Measurements from ENCODE around the gene UNCX.
"Not testable (repeated sequence)": the region's sequence is repeated elsewhere in the genome, so short reads cannot be mapped to it uniquely, and the experiment has no call there.

Gene UNCX

GRCh38 chr7:1274121-1274875 lies 41.6 kb downstream of the UNCX start:
- DNase-seq: no peak

- no peak for DNase-seq
Measured at GRCh38 chr7:1274876-1275375, 42.3 kb downstream of the UNCX start.

GRCh38 chr7:1275451-1276381 lies 43.0 kb downstream of the UNCX start:
- DNase-seq: peak in 2 of 56 donors; percentile 6 to 23

GRCh38 chr7:1276626-1277175 lies 44.0 kb downstream of the UNCX start:
- no peak for DNase-seq

- DNase-seq: no peak
Measured at GRCh38 chr7:1278543-1278942, 45.9 kb downstream of the UNCX start.

- DNase-seq: no peak
Measured at GRCh38 chr7:1279041-1279440, 46.4 kb downstream of the UNCX start.

- not testable (repeated sequence) for DNase-seq
Measured at GRCh38 chr7:1279895-1280294, 47.2 kb downstream of the UNCX start.

GRCh38 chr7:1281068-1281467 lies 48.4 kb downstream of the UNCX start:
- DNase-seq: no peak

- DNase-seq: no peak
Measured at GRCh38 chr7:1282679-1283078, 50.0 kb downstream of the UNCX start.

GRCh38 chr7:1283337-1283736 lies 50.7 kb downstream of the UNCX start:
- DNase-seq: no peak

- DNase-seq: no peak
Measured at GRCh38 chr7:1283941-1284742, 51.5 kb downstream of the UNCX start.

GRCh38 chr7:1284743-1285458 lies 52.2 kb downstream of the UNCX start:
- no peak for DNase-seq

GRCh38 chr7:1285556-1286301 lies 53.1 kb downstream of the UNCX start:
- DNase-seq: no peak

All from amygdala (tissue), 56 donors.